GM18507 (cell line): ENCODE results near the gene LTBP4.

Source experiments
- DNase-seq: peaks from one replicate; pipeline ENCODE4 v3.0.0; 2011; ENCODE audit warnings: low read depth; ENCODE audit not compliant: insufficient read length; ENCODE audit errors: extremely low spot score
- FAIRE-seq: peaks from 2 replicates; lab custom pipeline; 2011; peaks lifted over from hg19 to GRCh38; lab: Jason Lieb, UNC

Gene LTBP4

DNA sequence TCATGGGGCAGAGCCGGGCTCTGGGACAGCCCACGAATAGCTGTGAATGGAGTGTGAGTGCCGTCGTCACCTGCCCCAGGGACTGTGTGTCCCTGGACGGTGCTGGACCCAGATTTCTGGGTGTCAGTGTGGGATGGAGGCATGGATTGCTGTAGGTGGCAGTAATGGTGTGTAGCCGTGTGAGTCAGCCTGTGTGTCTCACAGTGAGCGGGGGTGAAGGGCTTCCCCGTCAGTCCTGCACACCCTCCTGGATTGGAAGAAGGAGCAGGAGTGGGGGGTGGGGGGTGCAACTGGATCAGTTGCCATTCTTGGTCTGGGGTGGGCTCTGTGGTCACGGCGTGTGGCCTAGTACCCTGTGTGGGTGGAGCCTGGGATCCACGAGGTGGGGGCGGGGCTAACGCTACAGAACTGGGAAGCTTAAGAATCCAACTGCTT, 6.5 kb upstream of the LTBP4 start:
- FAIRE-seq = no peak
- DNase-seq = no peak

DNA sequence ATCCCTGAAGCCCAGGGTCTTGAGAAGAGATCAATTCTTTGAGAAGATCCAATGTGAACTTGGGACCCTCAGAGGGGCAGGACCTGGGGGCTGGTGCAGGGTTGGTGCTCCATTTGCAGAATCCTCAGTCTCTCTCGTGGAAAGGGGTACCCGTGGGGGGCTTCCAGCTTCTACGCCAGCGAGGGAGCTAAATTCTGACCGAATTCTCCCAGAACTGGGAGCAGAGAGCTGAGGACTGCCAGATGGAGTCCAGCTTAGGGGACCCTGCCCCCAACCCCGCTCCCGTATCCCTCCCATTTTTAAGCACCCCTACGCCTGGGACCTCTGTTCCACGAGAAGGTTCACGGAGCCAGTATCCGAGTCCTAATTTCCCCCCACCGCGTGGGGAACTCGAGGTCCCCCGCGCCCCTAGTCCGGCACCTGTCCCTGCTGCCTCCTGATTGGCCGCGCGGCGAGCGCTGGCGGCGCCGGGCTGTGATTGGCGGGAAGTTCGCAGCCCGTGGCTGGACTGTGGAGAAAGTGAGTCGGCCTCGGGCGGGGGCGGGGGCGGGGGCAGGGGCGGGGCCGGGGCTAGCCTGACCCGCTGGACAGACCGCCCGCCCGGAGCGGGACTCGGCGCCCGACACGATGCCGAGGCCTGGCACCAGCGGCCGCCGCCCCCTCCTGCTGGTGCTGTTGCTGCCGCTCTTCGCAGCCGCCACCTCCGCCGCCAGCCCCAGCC, 4.4 kb upstream of the LTBP4 start:
- FAIRE-seq (no peak), DNase-seq (no peak)

DNA sequence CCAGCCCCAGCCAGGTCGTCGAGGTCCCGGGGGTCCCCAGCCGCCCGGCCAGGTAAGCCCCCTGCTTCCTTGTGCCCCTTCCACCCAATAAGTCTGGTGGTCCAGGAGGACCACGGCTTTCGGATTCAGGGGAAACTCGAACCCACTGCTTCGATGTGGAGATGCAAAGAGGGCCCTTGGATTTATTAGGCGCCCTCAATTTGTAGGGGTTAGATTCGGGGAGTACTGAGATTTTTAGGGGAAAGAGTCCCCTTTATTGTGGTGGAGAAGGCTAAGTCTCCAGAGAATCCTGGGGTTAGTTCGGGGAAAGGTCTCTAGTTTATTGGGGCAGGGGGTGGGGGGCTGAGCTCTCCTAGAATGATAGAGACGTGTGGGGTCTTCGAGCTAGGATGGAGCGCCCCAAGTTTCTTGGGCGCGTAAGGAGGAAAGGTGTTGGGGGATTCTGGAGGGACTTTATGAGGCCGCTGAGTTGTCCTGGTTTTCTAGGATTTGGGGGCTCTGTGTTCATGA, 3.8 kb upstream of the LTBP4 start:
- DNase-seq (no peak), FAIRE-seq (no peak)

DNA sequence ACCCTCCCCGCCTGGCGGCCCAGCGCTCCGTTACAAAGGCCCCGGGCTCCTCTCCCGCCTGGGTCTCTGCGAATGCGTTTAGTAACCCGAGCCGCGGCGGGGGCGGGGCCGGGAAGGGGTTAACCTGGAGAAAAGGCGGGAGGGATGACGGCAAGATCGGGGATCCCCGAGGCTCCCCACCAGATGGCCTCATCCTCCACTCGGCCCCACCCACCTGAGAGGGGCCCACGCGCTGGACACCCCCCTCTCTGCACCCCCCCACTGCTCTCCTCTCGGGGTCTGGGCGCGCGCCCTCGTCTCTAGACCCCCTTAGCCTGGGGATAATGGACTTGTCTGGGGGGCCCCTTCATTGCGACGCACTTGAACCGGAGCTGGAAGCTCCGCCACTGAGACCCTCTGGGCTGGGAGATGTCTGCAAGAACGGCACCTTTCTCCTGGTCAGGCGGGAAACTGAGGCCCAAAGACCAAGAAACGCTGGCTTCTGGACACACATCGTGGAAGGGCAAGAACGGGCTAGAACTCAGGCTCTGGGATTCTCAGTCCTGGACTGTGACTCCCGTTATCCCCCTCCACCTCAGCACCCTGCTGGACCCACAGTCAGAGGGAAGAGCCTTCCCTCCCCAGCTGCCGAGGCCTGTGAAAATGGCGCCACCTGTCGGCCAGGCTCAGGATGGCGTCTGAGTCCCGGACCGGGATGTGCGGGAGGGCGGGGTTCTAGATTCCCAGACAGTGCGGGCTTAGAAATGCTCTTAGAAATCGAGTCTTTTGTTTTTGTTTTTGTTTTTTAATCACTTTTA, 2.9 kb upstream of the LTBP4 start:
- peak; percentile 84 for FAIRE-seq
- DNase-seq = no peak

DNA sequence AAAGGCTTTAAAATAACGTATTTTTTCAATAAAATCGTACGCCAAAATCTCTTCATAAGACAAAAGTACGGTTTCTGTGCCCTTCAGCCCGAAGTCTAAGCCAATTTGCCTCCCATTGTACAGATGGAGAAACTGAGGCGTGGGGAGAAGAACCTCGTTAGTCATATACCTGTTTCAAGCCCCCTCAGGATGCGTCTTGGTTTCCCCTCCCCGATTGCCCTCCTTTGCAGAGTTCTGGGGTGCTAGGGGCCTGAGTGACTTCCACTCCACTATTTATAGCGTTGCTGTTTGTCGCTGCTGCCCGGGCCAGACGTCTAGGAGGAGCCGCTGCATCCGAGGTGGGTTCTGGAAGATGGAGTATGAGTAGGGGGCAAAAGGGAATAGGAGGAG, 2.3 kb upstream of the LTBP4 start:
- FAIRE-seq (no peak), DNase-seq (no peak)

DNA sequence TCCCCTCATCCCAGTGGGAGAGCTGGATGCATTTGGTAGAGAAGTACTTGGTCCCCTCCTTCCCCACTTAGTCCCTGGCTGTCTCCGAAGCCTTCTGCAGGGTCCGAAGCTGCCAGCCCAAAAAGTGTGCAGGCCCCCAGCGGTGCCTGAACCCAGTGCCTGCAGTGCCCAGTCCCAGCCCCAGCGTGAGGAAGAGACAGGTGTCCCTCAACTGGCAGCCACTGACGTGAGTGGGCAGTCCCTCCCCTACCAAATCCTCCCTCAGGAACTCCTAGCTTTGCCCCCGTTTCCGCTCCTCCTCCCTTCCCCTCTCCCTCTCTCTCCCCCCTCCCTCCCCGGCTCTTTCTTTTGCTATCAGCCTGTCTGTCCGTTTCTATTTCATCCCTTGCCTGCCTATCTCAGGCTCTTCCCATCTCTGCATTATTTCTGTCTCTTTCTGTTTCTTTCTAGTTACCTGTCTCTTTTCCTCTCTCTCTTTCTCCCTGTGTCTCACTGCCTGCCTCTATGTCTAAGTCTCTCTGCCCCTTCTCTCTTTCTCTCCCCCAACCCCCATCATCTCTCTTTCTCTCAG, 1.8 kb upstream of the LTBP4 start:
- no peak for DNase-seq

DNA sequence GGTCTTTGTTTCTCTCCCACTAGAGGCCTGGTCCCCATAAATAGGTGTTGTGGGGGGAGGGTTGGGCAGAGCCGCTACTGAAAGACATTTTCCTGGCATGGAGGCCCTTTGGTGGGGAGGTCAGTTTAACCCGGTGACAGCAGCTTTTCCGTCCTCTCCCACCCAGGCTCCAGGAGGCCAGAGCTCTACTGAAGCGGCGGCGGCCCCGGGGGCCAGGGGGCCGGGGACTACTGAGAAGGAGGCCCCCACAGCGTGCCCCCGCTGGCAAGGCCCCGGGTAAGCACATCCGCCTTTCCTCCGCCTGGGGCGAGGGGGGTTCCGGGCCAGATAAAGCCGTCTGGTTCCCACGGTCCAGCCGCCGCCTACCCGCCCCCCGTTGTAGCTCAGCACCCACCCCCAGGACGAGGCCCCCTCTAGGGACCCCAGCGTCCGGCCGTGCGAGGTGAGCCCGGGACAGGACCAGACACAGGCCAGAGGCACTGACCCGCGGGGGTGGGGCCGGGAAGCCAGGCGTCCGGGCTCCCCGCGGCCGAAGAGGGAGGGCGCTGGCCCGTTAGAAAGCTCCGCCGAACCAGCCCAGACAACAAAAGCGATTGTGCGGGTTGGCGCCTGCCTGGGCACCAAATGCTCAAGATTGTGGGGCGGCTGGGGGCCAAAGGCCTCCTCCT, 1.1 kb upstream of the LTBP4 start:
- DNase-seq (no peak), FAIRE-seq (no peak)

More for the DNA sequence above, 1.8 kb upstream of the LTBP4 start:
- FAIRE-seq = no peak

DNA sequence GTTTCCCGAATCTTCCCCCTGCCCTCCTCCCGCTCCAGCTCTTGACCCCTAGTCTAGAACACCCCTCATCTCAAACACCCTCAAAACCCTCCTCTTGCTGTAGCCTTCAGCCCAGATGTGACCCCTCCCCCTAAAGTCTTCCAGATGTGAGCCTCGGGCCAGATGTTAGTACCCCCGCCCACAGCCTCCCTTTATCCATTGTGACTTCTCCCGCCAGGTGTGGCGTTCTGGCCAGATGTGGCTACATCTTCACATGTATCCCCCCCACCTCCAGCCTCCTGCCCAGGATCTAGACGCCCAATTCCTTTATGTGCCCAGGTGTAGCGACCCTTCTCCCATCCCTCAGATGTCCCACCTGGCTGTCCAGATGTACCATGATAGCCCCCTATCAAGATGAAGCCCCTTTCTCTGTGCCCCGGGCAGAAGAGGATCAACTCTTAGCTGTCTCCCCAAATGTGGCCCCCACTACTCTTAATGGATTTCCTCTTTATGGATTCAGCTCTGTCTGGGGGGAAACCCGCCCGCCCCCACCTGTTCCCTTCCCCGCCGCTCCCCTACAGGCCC, 517 bp upstream of the LTBP4 start:
- DNase-seq = no peak
- FAIRE-seq = no peak

DNA sequence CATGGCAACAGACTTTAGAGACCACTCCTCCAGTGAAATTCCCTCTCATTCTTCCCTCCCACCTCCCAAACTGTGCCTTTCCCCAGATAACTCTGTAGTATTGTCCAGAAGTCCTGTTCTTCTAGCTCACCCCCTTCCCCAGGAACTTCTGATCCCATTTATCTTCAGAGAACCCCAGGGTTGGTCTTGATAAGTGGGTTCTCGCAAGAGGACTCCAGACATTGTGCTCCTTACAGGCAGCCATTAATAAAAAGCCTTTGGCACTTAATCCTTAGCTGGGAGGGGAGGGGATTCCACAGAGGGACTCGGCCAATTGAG, 1.9 kb downstream of the LTBP4 start:
- FAIRE-seq (no peak), DNase-seq (no peak)

DNA sequence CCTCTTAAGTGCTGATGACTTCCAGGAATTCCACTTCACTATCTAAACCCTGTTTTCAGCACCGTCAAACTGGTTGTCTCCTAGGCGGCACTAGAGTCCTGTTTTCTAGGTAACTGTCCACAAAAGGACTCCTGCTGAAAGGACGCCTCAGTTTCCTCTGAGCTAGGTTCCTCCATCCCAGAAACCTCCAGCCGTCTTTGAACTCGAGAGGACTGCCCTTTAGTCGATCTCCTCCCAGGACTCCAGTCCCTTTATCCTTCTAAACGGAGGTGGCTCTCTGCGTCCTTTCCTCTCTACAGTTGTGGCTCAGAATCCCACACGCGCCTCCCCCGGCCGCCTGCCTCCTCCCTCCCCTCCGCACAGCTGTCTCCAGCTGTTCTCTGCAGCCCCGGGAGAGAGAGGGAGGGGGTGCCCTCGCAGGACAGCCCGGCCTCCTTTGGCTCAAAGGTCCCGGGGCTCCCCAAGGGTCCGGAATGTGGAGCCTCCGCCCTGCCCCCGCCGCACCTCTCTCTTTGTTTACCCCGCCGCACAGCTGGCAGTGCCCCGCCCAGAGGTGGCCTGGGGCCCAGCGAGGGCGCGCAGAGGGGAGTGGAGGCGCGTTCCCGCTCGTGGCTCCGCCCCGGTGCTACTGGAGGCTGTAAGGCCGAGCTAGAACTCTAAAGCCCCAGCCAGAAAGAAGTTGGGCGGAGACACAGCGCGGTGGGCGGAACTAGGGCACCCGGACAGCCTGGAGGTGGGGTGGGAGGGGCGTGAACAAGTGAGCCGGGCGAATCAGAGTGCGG, 2.4 kb downstream of the LTBP4 start:
- DNase-seq (peak; percentile 81), FAIRE-seq (peak; percentile 97)

DNA sequence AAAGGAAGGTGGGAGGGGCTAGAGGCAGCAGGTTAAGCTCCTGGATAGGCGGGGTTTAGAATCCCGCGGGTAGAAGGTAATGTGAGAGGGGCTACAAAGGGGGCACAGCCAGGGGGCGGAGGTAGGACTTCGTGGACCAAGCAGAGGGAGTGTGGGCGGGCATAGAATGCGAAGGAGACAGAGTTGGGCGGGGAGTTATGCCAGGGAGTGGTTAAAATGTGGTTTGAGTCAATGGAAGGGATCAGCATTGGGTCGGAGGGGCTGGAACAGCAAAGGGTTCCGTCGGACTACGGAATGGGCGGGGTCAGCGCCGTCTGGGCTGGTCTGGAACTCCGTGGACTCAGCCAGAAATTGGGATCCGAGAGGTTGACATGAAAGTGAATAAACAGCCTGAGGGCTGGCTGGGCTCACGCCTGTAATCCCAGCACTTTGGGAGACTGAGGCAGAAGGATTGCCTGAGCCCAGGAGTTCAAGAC, 3.0 kb downstream of the LTBP4 start:
- FAIRE-seq = no peak
- no peak for DNase-seq

DNA sequence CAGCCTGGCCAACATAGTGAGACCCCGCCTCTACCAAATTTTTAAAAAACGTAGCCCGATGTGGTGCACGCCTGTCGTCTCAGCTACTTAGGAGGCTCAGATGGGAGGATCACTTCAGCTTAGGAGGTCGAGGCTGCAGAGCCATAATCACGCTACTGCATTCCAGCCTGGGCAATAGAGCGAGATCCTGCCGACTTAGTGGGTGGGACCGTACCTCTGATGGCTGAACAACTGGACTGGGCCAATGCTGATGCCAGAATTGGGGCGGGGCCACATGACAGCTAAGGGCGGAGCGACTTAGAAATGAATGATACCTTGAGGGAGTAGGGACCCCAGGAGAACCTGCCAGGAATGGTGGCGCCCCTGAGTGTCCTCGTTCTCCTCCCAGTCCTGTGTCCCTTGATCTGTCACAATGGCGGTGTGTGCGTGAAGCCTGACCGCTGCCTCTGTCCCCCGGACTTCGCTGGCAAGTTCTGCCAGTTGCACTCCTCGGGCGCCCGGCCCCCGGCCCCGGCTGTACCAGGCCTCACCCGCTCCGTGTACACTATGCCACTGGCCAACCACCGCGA, 3.6 kb downstream of the LTBP4 start:
- FAIRE-seq (no peak), DNase-seq (no peak)

DNA sequence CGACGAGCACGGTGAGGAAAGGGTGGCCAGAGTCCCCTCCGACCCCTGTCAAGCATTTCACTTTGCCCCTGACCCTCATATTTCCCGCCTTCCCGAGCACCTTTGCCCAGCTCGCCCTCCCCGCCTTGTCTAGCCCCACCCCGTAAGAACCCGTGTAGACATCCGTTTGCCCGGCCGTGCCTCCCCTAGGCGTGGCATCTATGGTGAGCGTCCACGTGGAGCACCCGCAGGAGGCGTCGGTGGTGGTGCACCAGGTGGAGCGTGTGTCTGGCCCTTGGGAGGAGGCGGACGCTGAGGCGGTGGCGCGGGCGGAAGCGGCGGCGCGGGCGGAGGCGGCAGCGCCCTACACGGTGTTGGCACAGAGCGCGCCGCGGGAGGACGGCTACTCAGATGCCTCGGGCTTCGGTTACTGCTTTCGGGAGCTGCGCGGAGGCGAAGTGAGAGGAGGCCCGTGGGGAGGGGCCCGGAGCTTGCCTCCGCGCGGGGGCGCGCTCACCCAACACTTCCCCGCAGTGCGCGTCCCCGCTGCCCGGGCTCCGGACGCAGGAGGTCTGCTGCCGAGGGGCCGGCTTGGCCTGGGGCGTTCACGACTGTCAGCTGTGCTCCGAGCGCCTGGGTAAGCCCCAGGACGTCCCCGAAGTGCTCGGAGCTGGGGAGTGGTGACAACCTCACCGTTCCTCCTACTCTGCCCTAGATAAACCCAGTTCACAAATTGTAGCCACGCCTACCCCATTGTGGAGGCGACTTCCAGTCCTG, 4.2 kb downstream of the LTBP4 start:
- FAIRE-seq (no peak), DNase-seq (peak; percentile 36)

DNA sequence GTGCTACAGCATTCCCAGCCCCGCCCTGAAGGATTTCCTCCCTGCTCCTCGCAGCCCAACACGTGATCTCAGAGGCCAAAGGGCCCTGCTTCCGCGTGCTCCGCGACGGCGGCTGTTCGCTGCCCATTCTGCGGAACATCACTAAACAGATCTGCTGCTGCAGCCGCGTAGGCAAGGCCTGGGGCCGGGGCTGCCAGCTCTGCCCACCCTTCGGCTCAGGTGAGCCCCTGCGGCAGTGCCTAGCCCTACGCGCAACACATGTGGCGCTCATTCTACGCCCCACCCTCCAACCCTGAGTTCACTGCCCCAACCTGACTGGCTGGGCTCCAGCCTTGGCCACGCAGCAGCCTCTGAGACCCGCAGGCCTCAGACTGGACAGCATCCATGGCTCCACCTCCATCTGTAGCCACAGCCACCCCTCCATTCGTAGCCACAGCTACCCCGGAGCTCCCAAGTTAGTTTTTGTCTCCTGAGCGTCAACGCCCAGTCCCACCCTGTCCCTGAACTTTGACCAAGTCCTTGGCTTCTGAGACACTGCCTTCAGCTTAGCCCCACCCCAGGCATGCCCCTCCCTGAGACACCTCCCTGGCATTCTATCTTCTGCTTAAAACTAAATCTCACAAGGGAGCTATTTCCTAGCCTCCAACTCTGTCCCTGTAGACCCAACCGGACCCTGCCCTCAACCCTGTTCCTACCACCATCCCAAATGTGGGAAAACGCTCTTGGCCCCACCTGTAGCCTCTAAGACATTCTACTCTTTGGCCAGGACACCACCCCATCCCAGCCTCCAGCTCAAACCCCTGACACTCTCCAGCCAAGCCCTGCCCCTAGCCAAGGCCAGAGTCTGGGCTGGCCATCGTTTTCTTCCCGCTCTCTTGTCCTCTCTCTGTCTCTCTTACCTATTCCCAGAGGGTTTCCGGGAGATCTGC, 6.4 kb downstream of the LTBP4 start:
- DNase-seq (no peak), FAIRE-seq (no peak)

DNA sequence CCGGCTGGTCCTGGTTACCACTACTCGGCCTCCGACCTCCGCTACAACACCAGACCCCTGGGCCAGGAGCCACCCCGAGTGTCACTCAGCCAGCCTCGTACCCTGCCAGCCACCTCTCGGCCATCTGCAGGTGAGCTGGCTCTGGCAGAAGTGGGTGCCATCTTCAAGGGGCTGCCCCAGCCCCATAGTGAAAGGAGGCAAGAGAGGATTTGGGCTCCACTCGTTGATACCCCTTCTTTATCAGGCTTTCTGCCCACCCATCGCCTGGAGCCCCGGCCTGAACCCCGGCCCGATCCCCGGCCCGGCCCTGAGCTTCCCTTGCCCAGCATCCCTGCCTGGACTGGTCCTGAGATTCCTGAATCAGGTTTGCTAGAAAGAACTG, 7.1 kb downstream of the LTBP4 start:
- FAIRE-seq = no peak
- no peak for DNase-seq

DNA sequence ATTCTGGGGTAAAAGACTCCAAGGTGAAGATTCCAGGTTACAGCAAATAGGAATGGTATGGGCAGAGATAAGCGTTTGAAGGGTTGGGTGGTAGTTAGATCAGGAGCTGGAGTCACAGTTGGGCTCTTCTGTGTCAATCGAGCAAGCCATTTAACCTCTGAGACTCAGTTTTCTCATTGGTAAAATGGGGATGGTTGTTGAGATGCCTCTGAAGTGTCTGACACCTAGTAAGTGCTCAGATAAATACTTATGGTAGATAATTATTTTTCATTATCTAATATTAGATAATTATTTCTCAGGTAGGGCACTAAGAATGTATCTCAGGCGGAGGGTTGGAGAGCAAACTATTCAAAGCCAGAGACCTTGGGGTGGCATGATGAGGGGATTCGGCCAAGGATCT, 7.8 kb downstream of the LTBP4 start:
- DNase-seq = no peak
- FAIRE-seq = no peak
